BLaER1 treated with 17β-estradiol and CSF1 and Interleukin-3, amounts not matched to agents 10 nM and 100 nM (cell line): ENCODE data around the gene GPR22.

Experiments
- H3K27ac ChIP-seq, 11 experiments: shearing (Covaris generic); formaldehyde crosslinking; 2 replicates each; pipeline ENCODE4 v1.8.1; 2022
- H3K27me3 ChIP-seq, 11 experiments: shearing (Covaris generic); formaldehyde crosslinking; 2 replicates each; pipeline ENCODE4 v1.8.1; 2022
- H3K36me3 ChIP-seq, 11 experiments: shearing (Covaris generic); formaldehyde crosslinking; 2 replicates each; pipeline ENCODE4 v1.8.1; 2022
- H3K4me1 ChIP-seq, 10 experiments: shearing (Covaris generic); formaldehyde crosslinking; 2 replicates each; pipeline ENCODE4 v1.8.1; 2022
- H3K4me2 ChIP-seq, 11 experiments: shearing (Covaris generic); formaldehyde crosslinking; 2 replicates each; pipeline ENCODE4 v1.8.1; 2022
- H3K4me3 ChIP-seq, 10 experiments: shearing (Covaris generic); formaldehyde crosslinking; 2 replicates each; pipeline ENCODE4 v1.8.1; 2022
- H3K9ac ChIP-seq, 11 experiments: shearing (Covaris generic); formaldehyde crosslinking; 2 replicates each; pipeline ENCODE4 v1.8.1; 2022
- H3K9me3 ChIP-seq, 11 experiments: shearing (Covaris generic); formaldehyde crosslinking; replicated peaks in 1 of 11; 2 replicates each; pipeline ENCODE4 v1.8.1; 2022
- H4K20me1 ChIP-seq, 11 experiments: shearing (Covaris generic); formaldehyde crosslinking; 2 replicates each; pipeline ENCODE4 v1.8.1; 2022
- Cebpa-rat ChIP-seq, 11 experiments: shearing (Covaris generic); IDR thresholded peaks; 2 replicates each; pipeline ENCODE4 v1.8.1; 2022

Gene GPR22, protein sequence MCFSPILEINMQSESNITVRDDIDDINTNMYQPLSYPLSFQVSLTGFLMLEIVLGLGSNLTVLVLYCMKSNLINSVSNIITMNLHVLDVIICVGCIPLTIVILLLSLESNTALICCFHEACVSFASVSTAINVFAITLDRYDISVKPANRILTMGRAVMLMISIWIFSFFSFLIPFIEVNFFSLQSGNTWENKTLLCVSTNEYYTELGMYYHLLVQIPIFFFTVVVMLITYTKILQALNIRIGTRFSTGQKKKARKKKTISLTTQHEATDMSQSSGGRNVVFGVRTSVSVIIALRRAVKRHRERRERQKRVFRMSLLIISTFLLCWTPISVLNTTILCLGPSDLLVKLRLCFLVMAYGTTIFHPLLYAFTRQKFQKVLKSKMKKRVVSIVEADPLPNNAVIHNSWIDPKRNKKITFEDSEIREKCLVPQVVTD

GRCh38 chr7:107469929-107470328, at the start of gene GPR22:
GPR22 (plus strand) TSS chr7:107470057; CDS start chr7:107474061, 4,004 bp downstream.
- no peak for TF ChIP-seq Cebpa-rat (IDR thresholded peaks at IDR 0.05)
- H3K36me3 ChIP-seq: no peaks in the 10 kb centered on the region
- H3K27me3 ChIP-seq: no peaks in the 10 kb centered on the region
- H3K4me1 ChIP-seq: peaks cover 0 to 15% (median 0%) of the 10 kb centered on the region in 10 experiments; a peak in 6 of 20 replicates
- no peaks in the 10 kb centered on the region for H3K9me3 ChIP-seq
- H3K9ac ChIP-seq: no peak within 1 kb of the TSS
- H3K4me2 ChIP-seq: no peak within 1 kb of the TSS
- H3K4me3 ChIP-seq: no peak within 1 kb of the TSS
- H3K27ac ChIP-seq: no peak within 1 kb of the TSS
- H4K20me1 ChIP-seq: peaks cover 0 to 15% (median 0%) of the 10 kb centered on the region in 11 experiments; a peak in 2 of 22 replicates

- Histone ChIP-seq H3K4me1 (peaks cover 0 to 5% (median 0%) of the 10 kb centered on the region in 10 experiments; a peak in 1 of 20 replicates), H3K9me3 (peaks cover 0 to 12% (median 5%) of the 10 kb centered on the region in 11 experiments; a peak in 13 of 22 replicates), H3K9ac (no peak overlapping the region), H3K27me3 (no peaks in the 10 kb centered on the region), H3K36me3 (peaks cover 0 to 26% (median 3%) of the 10 kb centered on the region in 11 experiments; a peak in 8 of 22 replicates), H4K20me1 (peaks cover 0 to 8% (median 0%) of the 10 kb centered on the region in 11 experiments; a peak in 2 of 22 replicates), H3K4me3 (no peak overlapping the region), H3K4me2 (no peak overlapping the region), H3K27ac (no peak overlapping the region)
- TF ChIP-seq Cebpa-rat (IDR thresholded peaks at IDR 0.05): no peak
These were observed 42.4 kb upstream of the GPR22 start for GRCh38 chr7:107427462-107427861.

- Histone ChIP-seq H3K9ac (no peak overlapping the region), H3K4me1 (peaks cover 0 to 5% (median 0%) of the 10 kb centered on the region in 10 experiments; a peak in 1 of 20 replicates), H3K4me2 (no peak overlapping the region), H3K27me3 (no peaks in the 10 kb centered on the region), H4K20me1 (peaks cover 0 to 8% (median 0%) of the 10 kb centered on the region in 11 experiments; a peak in 2 of 22 replicates), H3K4me3 (no peak overlapping the region), H3K9me3 (peaks cover 0 to 19% (median 10%) of the 10 kb centered on the region in 11 experiments; a peak in 17 of 22 replicates), H3K36me3 (peaks cover 0 to 26% (median 3%) of the 10 kb centered on the region in 11 experiments; a peak in 8 of 22 replicates), H3K27ac (no peak overlapping the region)
- no peak for TF ChIP-seq Cebpa-rat (IDR thresholded peaks at IDR 0.05)
These were observed 41.2 kb upstream of the GPR22 start for GRCh38 chr7:107428642-107429041.

DNA sequence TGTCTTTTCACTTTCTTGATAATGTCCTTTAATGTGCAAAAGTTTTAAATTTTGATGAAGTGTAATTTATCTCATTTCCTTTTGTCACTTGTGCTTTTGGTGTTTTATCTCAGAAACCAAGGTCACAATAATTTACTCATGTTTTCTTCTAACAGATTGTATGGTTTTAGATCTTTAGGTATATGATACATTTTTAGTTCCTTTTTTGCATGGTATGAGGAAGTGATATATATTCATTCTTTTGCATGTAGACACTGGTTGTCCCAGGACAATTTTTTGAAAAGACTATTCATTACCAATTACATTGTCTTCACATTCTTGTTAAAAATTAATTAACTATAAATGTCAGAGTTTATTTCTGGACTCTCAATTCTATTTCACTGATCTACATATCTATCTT, 39.8 kb upstream of the GPR22 start:
- Histone ChIP-seq H3K9me3 (peaks cover 0 to 32% (median 12%) of the 10 kb centered on the region in 11 experiments; a peak in 17 of 22 replicates), H3K27ac (no peak overlapping the region)

GRCh38 chr7:107432261-107432660, 37.6 kb upstream of the GPR22 start:
- H3K9me3 ChIP-seq: peaks cover 0 to 33% (median 13%) of the 10 kb centered on the region in 11 experiments; a peak in 17 of 22 replicates
- H3K4me2 ChIP-seq: no peak overlapping the region
- no peak overlapping the region for H3K9ac ChIP-seq
- no peak overlapping the region for H3K4me3 ChIP-seq
- H3K36me3 ChIP-seq: peaks cover 0 to 14% (median 7%) of the 10 kb centered on the region in 11 experiments; a peak in 7 of 22 replicates
- no peak overlapping the region for H3K27ac ChIP-seq
- no peaks in the 10 kb centered on the region for H3K27me3 ChIP-seq
- peaks cover 0 to 5% (median 0%) of the 10 kb centered on the region in 10 experiments; a peak in 1 of 20 replicates for H3K4me1 ChIP-seq
- TF ChIP-seq Cebpa-rat (IDR thresholded peaks at IDR 0.05): no peak
- H4K20me1 ChIP-seq: peaks cover 0 to 6% (median 0%) of the 10 kb centered on the region in 11 experiments; a peak in 1 of 22 replicates

More for the DNA sequence above, 39.8 kb upstream of the GPR22 start:
- peaks cover 0 to 8% (median 0%) of the 10 kb centered on the region in 11 experiments; a peak in 1 of 22 replicates for H4K20me1 ChIP-seq
- H3K4me3 ChIP-seq: no peak overlapping the region
- H3K4me2 ChIP-seq: no peak overlapping the region
- peaks cover 0 to 5% (median 0%) of the 10 kb centered on the region in 10 experiments; a peak in 1 of 20 replicates for H3K4me1 ChIP-seq
- peaks cover 0 to 26% (median 6%) of the 10 kb centered on the region in 11 experiments; a peak in 9 of 22 replicates for H3K36me3 ChIP-seq
- no peaks in the 10 kb centered on the region for H3K27me3 ChIP-seq
- no peak for TF ChIP-seq Cebpa-rat (IDR thresholded peaks at IDR 0.05)
- no peak overlapping the region for H3K9ac ChIP-seq

- H3K4me2 ChIP-seq: no peak overlapping the region
- H3K9me3 ChIP-seq: peaks cover 0 to 23% (median 9%) of the 10 kb centered on the region in 11 experiments; a peak in 16 of 22 replicates
- peaks cover 0 to 4% (median 0%) of the 10 kb centered on the region in 11 experiments; a peak in 1 of 22 replicates for H4K20me1 ChIP-seq
- no peak overlapping the region for H3K9ac ChIP-seq
- H3K27ac ChIP-seq: no peak overlapping the region
- H3K4me3 ChIP-seq: no peak overlapping the region
- H3K36me3 ChIP-seq: peaks cover 0 to 12% (median 0%) of the 10 kb centered on the region in 11 experiments; a peak in 4 of 22 replicates
- TF ChIP-seq Cebpa-rat (IDR thresholded peaks at IDR 0.05): no peak
- H3K27me3 ChIP-seq: no peaks in the 10 kb centered on the region
- H3K4me1 ChIP-seq: no peaks in the 10 kb centered on the region
These were observed 34.1 kb upstream of the GPR22 start for GRCh38 chr7:107435749-107436148.

- H3K36me3 ChIP-seq: peaks cover 8 to 19% (median 11%) of the 10 kb centered on the region in 11 experiments; a peak in 17 of 22 replicates
- H3K27me3 ChIP-seq: no peaks in the 10 kb centered on the region
- H4K20me1 ChIP-seq: peaks cover 0 to 4% (median 0%) of the 10 kb centered on the region in 11 experiments; a peak in 1 of 22 replicates
- peaks cover 13 to 32% (median 22%) of the 10 kb centered on the region in 11 experiments for H3K9me3 ChIP-seq
- no peak overlapping the region for H3K4me2 ChIP-seq
- H3K9ac ChIP-seq: no peak overlapping the region
- no peak for TF ChIP-seq Cebpa-rat (IDR thresholded peaks at IDR 0.05)
- H3K27ac ChIP-seq: no peak overlapping the region
- H3K4me3 ChIP-seq: no peak overlapping the region
- no peaks in the 10 kb centered on the region for H3K4me1 ChIP-seq
These were observed 30.8 kb upstream of the GPR22 start for GRCh38 chr7:107439025-107439424.

DNA sequence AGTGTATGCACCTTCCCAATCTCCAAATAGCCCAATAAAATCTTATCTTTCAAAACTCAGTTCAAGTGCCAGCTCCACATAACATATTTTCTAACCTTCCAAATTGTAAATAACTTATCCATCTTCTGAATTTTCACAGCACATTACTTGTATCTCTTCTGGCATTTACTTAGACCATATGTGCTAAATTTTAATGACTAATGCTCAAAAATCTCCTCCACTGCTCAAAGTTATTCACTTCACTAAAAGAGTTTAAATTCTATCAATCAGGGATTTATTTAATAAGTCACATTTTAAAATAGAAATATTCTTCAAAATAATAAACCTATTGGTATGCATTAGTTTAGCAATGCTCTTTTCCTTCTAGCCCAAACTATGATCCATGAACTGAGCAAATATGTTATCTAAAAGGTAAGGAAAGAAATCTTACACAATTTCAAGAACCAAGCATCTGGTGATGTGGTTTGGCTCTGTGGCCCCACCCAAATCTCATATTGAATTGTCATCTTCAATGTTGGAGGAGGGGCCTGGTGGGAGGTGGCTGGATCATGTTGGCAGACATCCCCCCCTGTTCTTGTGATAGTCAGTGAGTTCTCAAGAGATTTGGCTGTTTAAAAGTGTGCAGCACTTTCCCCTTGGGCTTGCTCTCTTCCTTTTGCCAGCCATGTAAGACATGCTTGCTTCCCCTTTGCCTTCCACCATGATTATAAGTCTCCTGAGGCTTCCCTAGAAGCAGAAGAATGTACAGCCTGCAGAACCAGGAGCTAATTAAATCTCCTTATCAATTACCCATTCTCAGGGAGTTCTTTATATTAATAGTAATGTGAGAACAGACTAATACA, 28.1 kb upstream of the GPR22 start:
- H3K4me1 ChIP-seq: no peaks in the 10 kb centered on the region
- H3K9ac ChIP-seq: no peak overlapping the region
- H3K4me2 ChIP-seq: no peak overlapping the region
- no peak overlapping the region for H3K4me3 ChIP-seq
- no peaks in the 10 kb centered on the region for H3K27me3 ChIP-seq
- peaks cover 0 to 4% (median 0%) of the 10 kb centered on the region in 11 experiments; a peak in 1 of 22 replicates for H4K20me1 ChIP-seq
- H3K36me3 ChIP-seq: peaks cover 9 to 21% (median 11%) of the 10 kb centered on the region in 11 experiments; a peak in 17 of 22 replicates
- H3K9me3 ChIP-seq: peaks cover 13 to 22% (median 18%) of the 10 kb centered on the region in 11 experiments
- H3K27ac ChIP-seq: no peak overlapping the region
- TF ChIP-seq Cebpa-rat (IDR thresholded peaks at IDR 0.05): no peak
